HEK293T (cell line): ENCODE results near the gene B3GAT3.

ENCODE experiments used
- ARNT ChIP-seq: fragments of 450-650 bp; IDR thresholded peaks from 2 replicates; pipeline ENCODE4 v1.6.1; 2017; ENCODE audit warnings: mild to moderate bottlenecking
- CTBP1 ChIP-seq: fragments of 450-650 bp; IDR thresholded peaks from 2 replicates; pipeline ENCODE4 v1.6.1; 2016; ENCODE audit warnings: borderline replicate concordance
- ELF4 ChIP-seq: fragments of 450-650 bp; IDR thresholded peaks from 2 replicates; pipeline ENCODE4 v1.6.1; 2017; ENCODE audit warnings: antibody characterized with exemption
- FOXA1 ChIP-seq: fragments of 450-650 bp; IDR thresholded peaks from 2 replicates; pipeline ENCODE4 v1.6.1; 2016; ENCODE audit warnings: mild to moderate bottlenecking
- FOXM1 ChIP-seq: fragments of 450-650 bp; IDR thresholded peaks from 2 replicates; pipeline ENCODE4 v1.6.1; 2017; ENCODE audit warnings: mild to moderate bottlenecking, borderline replicate concordance
- HDGF ChIP-seq: fragments of 450-650 bp; IDR thresholded peaks from 2 replicates; pipeline ENCODE4 v1.6.1; 2017; ENCODE audit warnings: antibody characterized with exemption, borderline replicate concordance
- NFRKB ChIP-seq: fragments of 450-650 bp; IDR thresholded peaks from 2 replicates; pipeline ENCODE4 v1.6.1; 2016; ENCODE audit warnings: mild to moderate bottlenecking, moderate library complexity
- SP1 ChIP-seq: fragments of 450-650 bp; IDR thresholded peaks from 2 replicates; pipeline ENCODE4 v1.6.1; 2017
- SUZ12 ChIP-seq: fragments of 450-650 bp; IDR thresholded peaks from 2 replicates; pipeline ENCODE4 v1.6.1; 2016; ENCODE audit warnings: mild to moderate bottlenecking
- TARDBP ChIP-seq: fragments of 450-650 bp; IDR thresholded peaks from 2 replicates; pipeline ENCODE4 v1.6.1; 2016
- ZNF384 ChIP-seq: fragments of 450-650 bp; IDR thresholded peaks from 2 replicates; pipeline ENCODE4 v1.6.1; 2016
- TF ChIP-seq, protein P1 (sequence below): fragments of 450-650 bp; IDR thresholded peaks from 2 replicates; pipeline ENCODE4 v1.6.1; 2016

DNA sequence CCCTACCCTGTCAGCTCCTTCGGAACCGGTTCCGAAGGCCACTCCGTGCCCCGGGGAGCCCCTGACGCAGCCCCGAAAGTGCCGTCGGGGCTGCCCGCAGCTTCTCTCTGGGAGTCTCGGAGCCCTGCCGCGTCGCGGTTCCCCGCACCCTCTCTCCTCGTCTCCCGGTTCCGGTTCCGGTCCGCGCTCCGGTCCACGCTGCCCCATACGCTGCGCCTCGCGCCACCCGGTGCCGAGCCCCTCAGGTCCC lies 20.7 kb downstream of the B3GAT3 start:
- TF ChIP-seq SUZ12 (no peak), ARNT (no peak), ELF4 (no peak), CTBP1 (no peak), NFRKB (no peak), HDGF (no peak), FOXA1 (no peak), TARDBP (no peak), SP1 (no peak), FOXM1 (no peak), ZNF384 (no peak)
- TF ChIP-seq, protein P1, sequence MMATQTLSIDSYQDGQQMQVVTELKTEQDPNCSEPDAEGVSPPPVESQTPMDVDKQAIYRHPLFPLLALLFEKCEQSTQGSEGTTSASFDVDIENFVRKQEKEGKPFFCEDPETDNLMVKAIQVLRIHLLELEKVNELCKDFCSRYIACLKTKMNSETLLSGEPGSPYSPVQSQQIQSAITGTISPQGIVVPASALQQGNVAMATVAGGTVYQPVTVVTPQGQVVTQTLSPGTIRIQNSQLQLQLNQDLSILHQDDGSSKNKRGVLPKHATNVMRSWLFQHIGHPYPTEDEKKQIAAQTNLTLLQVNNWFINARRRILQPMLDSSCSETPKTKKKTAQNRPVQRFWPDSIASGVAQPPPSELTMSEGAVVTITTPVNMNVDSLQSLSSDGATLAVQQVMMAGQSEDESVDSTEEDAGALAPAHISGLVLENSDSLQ = no peak
